ENCODE results near the gene CHST2. TPM values are rescaled to one million over a fixed set of nuclear protein-coding genes. Genes with fewer than 3 reads are reported as not detected.
"Not testable (repeated sequence)": the region's sequence is repeated elsewhere in the genome, so short reads cannot be mapped to it uniquely, and the experiment has no call there.

Gene CHST2
- total RNA-seq, 2 donors from 2014 or later, result 3.5 to 11.3 TPM

DNA sequence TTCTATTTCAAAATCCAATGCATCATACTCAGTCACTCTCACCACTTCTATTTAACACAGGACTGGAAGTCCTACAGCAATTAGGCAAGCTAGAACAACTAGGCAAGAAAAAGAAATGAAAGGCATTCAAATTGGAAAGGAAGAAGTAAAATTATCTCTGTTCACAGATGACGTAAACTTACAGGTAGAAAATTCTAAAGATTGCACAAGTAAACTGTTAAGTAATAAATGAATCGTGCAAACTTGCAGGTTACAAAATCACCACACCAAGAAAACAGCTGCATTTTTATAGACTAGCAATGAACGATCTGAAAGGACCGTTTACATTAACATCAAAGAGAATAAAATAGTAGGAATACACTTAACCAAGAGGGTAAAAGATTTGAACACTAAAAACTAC, 36.2 kb downstream of the CHST2 start:
- DNase-seq (ENCODE audit: low spot score), result no peak
- TF ChIP-seq, protein P1, sequence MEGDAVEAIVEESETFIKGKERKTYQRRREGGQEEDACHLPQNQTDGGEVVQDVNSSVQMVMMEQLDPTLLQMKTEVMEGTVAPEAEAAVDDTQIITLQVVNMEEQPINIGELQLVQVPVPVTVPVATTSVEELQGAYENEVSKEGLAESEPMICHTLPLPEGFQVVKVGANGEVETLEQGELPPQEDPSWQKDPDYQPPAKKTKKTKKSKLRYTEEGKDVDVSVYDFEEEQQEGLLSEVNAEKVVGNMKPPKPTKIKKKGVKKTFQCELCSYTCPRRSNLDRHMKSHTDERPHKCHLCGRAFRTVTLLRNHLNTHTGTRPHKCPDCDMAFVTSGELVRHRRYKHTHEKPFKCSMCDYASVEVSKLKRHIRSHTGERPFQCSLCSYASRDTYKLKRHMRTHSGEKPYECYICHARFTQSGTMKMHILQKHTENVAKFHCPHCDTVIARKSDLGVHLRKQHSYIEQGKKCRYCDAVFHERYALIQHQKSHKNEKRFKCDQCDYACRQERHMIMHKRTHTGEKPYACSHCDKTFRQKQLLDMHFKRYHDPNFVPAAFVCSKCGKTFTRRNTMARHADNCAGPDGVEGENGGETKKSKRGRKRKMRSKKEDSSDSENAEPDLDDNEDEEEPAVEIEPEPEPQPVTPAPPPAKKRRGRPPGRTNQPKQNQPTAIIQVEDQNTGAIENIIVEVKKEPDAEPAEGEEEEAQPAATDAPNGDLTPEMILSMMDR (IDR thresholded peaks at IDR 0.05), result no peak
- no peaks in the 10 kb centered on the region for H3K36me3 ChIP-seq
- no peaks in the 10 kb centered on the region for H3K27me3 ChIP-seq (replicated peaks; ENCODE audit: insufficient read depth)
- no peak overlapping the region for H3K27ac ChIP-seq
- H3K9me3 ChIP-seq, result no peaks in the 10 kb centered on the region
- H3K4me3 ChIP-seq, result no peak overlapping the region
- H3K4me1 ChIP-seq (ENCODE audit: control insufficient read depth in 1 of 2, low read depth in 2 of 2), result no peaks in the 10 kb centered on the region
- no peak for ATAC-seq (ENCODE audit: insufficient number of reproducible peaks, low FRiP score, low read depth)

DNA sequence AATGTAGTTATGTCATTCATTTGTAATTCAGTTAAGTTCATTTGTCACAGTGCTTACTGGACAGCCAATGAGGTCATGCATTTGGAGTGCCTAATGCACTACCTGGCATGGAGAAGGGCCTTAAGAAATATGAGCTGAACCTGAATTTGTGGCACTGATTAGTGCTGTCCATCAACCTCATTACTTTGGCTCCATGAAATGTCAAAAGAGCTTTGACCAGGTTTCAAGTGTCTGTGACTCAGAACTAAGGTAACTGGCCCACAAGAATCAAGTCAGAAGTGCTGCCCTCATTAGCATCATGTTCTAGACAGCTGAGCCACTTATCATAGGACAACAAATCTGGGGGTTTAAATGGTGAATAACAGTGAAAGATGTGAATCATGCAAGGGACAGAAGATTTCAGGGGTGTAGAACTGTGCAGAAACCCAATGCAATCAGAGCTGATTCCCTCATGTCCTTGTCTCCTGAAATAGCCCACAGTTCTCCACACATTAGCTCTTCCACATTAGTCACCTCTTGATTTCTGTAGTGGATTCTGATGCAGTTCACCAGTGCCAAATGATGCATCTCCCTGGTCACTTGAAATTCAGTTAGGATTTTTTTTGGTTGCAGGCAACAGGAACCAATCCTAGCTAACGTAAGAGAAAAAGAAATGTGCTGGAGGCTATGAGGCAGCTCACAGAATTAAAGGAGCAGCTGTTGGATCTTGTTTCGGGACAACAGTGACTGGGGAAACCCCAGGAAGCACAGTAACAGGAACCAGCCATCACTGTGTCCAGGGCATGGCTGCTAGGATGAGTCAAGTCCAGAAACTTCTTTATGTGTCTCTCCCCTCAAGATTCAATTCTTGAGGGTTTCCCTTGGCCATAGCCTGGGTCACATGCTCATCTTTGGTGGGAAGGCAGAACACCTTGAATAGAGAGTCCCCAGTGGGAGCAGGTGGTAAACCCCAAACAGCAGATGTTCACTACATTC, 38.7 kb downstream of the CHST2 start:
- Histone ChIP-seq H3K27me3 (replicated peaks; ENCODE audit: insufficient read depth) (no peaks in the 10 kb centered on the region), H3K4me1 (ENCODE audit: control insufficient read depth in 1 of 2, low read depth in 2 of 2) (no peaks in the 10 kb centered on the region), H3K36me3 (no peaks in the 10 kb centered on the region), H3K9me3 (no peaks in the 10 kb centered on the region), H3K27ac (no peak overlapping the region), H3K4me3 (no peak overlapping the region)
- TF ChIP-seq, protein P1 (IDR thresholded peaks at IDR 0.05), result no peak
- DNase-seq (ENCODE audit: low spot score) (no peak), ATAC-seq (ENCODE audit: insufficient number of reproducible peaks, low FRiP score, low read depth) (no peak)

DNA sequence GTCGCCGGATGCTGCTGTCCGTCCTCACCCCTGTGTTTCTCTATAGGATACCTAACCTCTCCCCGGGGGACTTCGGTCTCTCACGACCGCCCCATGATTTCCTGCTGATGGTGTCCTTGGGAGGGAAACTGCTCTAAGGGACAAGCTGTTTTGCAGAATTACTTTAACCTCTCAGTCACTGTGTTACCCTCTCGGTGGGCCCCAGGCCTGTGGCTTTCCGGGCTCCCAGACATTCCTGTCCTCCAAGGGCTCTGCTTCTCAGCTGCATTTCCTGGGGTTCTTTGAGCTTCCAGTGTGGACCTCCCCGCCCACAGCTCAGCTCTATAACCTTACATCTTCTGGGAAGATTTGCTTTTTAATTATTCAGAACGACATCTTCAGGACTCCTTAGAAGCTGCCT, 40.9 kb downstream of the CHST2 start:
- no peak overlapping the region for H3K27ac ChIP-seq

DNA sequence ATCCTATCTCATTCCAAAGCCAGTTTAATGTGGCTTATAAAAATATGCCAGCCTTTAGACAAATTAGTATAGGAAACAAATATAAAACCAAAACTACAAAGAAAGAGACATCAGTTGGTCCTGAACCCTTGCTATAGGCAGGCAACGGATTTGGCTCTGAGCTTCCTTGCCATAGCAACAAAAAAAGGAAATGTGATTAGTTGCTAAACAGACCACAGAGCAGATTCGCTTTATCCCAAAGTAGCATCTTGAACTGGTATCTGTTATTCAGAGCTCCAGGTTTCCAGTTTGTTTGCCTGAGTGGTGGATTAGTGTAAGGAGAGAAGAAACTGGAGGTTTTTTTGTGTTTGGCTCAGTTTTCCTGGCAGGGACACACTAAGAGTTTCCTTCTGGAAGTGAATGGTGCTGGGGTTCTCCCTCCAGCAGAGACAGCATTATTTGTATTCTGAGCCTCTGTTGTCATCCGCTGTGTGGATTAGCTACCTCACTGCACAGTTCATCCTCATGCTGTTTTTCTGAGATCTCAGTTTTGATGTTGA, 44.1 kb downstream of the CHST2 start:
- H3K27ac ChIP-seq, result no peak overlapping the region
- no peaks in the 10 kb centered on the region for H3K36me3 ChIP-seq
- no peaks in the 10 kb centered on the region for H3K4me1 ChIP-seq (ENCODE audit: control insufficient read depth in 1 of 2, low read depth in 2 of 2)
- DNase-seq (ENCODE audit: low spot score) (no peak), ATAC-seq (ENCODE audit: insufficient number of reproducible peaks, low FRiP score, low read depth) (no peak)
- H3K27me3 ChIP-seq (replicated peaks; ENCODE audit: insufficient read depth), result no peaks in the 10 kb centered on the region
- no peaks in the 10 kb centered on the region for H3K9me3 ChIP-seq
- no peak overlapping the region for H3K4me3 ChIP-seq
- TF ChIP-seq, protein P1 (IDR thresholded peaks at IDR 0.05), result no peak

More for the DNA sequence above, 40.9 kb downstream of the CHST2 start:
- Histone ChIP-seq H3K9me3 (no peaks in the 10 kb centered on the region), H3K27me3 (replicated peaks; ENCODE audit: insufficient read depth) (no peaks in the 10 kb centered on the region), H3K4me3 (no peak overlapping the region), H3K36me3 (no peaks in the 10 kb centered on the region), H3K4me1 (ENCODE audit: control insufficient read depth in 1 of 2, low read depth in 2 of 2) (no peaks in the 10 kb centered on the region)
- DNase-seq (ENCODE audit: low spot score) (no peak), ATAC-seq (ENCODE audit: insufficient number of reproducible peaks, low FRiP score, low read depth) (no peak)
- TF ChIP-seq, protein P1 (IDR thresholded peaks at IDR 0.05), result no peak

DNA sequence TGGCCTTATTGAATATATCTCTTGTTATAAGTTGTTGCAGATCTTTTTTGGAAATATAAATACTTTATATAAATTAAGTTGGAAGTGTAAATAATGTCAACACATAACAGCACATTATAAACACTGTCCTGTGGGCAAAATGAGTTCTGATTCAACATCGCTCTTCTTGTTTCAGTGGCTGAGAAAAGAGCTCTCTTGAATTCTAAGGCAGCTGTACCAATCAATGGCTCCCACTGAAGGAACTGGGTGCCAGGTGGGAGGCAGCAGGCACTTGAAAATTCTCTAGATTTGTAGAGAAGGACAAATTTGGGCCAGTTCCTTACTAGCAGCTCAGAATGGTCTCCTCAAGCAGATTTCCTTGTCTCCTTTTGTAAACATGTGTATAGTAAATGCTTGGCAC, 45.6 kb downstream of the CHST2 start:
- H3K27ac ChIP-seq, result no peak overlapping the region
- H3K4me1 ChIP-seq (ENCODE audit: control insufficient read depth in 1 of 2, low read depth in 2 of 2), result no peaks in the 10 kb centered on the region
- no peak overlapping the region for H3K4me3 ChIP-seq
- H3K9me3 ChIP-seq, result no peaks in the 10 kb centered on the region
- ATAC-seq (ENCODE audit: insufficient number of reproducible peaks, low FRiP score, low read depth) (no peak), DNase-seq (ENCODE audit: low spot score) (no peak)
- no peaks in the 10 kb centered on the region for H3K27me3 ChIP-seq (replicated peaks; ENCODE audit: insufficient read depth)
- TF ChIP-seq, protein P1 (IDR thresholded peaks at IDR 0.05), result no peak
- H3K36me3 ChIP-seq, result no peaks in the 10 kb centered on the region

DNA sequence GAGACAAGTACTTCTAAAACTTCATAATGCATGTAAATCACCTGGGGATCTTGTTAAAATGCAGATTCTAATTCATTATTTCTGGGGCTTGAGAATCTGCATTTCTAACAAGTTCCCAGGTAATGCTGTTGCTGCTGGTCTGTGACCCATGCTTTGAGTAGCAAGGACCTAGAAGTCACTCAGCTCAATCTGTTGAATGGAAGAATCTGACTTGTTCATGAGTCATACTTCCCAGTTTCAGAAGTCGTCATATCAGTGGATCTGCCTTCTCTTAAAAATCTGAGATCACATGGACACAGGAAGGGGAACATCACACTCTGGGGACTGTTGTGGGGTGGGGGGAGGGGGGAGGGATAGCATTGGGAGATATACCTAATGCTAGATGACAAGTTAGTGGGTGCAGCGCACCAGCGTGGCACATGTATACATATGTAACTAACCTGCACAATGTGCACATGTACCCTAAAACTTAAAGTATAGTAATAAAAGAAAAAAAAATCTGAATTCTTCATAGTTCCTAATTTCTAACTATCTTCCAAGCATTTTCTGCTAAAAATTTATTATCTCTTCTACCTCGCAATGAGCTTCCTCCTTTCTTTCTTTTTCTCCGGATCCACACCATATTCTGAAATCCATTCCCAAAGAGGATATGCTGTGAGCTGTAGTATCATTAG, 46.2 kb downstream of the CHST2 start:
- not testable (repeated sequence) for ATAC-seq (ENCODE audit: insufficient number of reproducible peaks, low FRiP score, low read depth); H3K27ac ChIP-seq; DNase-seq (ENCODE audit: low spot score)

More for the DNA sequence above, 46.2 kb downstream of the CHST2 start:
- not testable (repeated sequence) for H3K27me3 ChIP-seq (replicated peaks; ENCODE audit: insufficient read depth); H3K36me3 ChIP-seq; H3K9me3 ChIP-seq; H3K4me1 ChIP-seq (ENCODE audit: control insufficient read depth in 1 of 2, low read depth in 2 of 2); H3K4me3 ChIP-seq
